ENCODE data around the gene CACNA1A. TPM values are rescaled to one million over a fixed set of nuclear protein-coding genes. Genes with fewer than 3 reads are reported as not detected.
A peak's percentile ranks its signal among the peaks of the same experiment; 100 is the strongest.

CACNA1A gene
- total RNA-seq, 1 donor from 2014 or later = 23.2 TPM

DNA sequence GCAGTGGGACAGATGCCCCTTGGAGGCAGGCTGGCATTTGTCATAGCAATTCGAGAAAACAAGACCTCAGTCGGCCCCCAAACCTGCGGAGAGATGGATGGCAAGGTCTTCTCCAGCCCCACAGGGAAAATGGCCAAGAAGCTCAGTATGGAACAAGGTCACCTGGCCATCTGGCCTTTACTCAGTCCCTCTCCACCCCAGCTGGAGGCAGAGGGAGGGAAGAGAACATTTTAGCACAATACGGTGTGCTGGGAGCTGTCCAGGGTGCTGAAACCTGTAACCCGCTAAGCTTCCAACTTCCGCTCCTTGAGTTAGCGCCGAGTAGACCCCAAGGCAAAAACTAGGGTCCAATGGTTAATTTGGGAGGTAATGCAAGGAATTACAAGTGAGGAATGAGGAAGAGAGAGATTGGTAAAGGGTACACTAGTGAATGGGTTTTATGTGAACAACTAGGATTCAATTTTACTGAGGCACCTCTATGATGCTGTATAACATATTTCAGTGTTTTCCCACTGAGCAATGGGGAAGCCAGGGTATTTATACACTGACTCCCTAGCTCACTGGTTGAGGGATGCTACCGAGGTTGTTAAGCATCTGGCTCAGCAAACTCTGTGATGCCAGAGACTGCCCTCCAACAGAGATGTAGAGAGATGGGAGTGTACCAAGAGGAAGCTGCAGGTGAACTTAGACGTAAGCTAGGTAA lies 64.3 kb downstream of the CACNA1A start:
- Mint-ChIP-seq H3K9me3 (peaks cover 6% of the 10 kb centered on the region), H3K27me3 (no peaks in the 10 kb centered on the region), H3K4me3 (no peak overlapping the region), H3K4me1 (ENCODE audit: unreplicated experiment) (no peaks in the 10 kb centered on the region), H3K36me3 (no peaks in the 10 kb centered on the region), H3K27ac (no peak overlapping the region)
- peak; percentile 72 for DNase-seq (ENCODE audit: extremely low spot score, unreplicated experiment)
- no peak for TF ChIP-seq CTCF (conservative IDR thresholded peaks at IDR 0.05)

DNA sequence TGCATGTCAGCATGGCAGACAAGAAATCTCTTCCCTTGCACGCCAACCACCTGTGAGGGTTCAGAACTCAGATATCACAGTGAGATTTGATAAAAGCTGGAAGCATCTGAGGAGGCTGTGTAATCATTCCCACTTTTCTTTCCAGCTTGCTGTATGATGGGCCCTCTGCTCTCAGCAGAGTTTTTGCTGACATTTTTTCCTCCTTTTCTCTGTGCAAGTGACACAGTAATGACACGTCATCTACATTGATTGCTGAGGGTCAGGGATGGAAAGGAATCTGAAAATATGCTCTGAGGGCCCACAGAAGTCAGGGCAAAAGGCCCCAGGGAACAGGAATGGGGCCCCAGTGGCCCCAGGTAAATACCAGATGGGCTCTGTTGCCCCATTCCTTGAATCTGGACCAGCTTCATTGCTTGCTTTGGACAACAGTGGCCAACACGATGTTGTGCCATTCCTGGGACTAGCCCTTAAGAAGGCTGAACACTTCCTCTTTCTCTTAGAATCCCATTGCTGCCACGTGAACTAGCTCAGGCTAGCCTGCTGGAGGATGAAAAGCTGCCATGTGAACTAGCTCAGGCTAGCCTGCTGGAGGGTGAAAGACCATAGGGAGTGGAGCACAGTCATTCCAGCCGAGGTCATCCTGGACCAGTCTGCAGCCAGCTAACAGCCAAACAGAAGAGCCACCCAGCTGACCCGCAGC lies 68.2 kb downstream of the CACNA1A start:
- TF ChIP-seq CTCF (conservative IDR thresholded peaks at IDR 0.05) = no peak
- no peaks in the 10 kb centered on the region for H3K27me3 Mint-ChIP-seq
- H3K4me3 Mint-ChIP-seq = no peak overlapping the region
- no peak overlapping the region for H3K27ac Mint-ChIP-seq
- peaks cover 6% of the 10 kb centered on the region for H3K9me3 Mint-ChIP-seq
- no peaks in the 10 kb centered on the region for H3K36me3 Mint-ChIP-seq
- DNase-seq (ENCODE audit: extremely low spot score, unreplicated experiment) = no peak
- no peaks in the 10 kb centered on the region for H3K4me1 Mint-ChIP-seq (ENCODE audit: unreplicated experiment)

DNA sequence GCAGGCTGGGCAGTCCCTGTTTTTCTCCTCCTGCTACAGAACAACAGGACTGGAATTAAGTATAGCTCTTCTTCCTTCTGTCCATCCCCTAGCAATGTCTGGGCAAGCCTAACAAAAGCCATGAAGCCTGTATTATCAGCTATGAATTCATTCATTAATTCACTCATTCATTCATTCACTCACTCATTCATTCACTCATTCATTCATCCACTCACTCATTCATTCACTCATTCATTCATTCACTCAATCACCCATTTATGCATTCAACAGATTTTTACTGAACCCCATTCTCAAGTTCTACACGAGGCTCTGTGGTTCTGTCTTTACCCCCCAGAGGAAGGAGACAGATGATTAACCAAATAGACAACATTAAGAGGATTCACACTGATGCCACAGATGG lies 69.9 kb downstream of the CACNA1A start:
- Mint-ChIP-seq H3K27ac (no peak overlapping the region), H3K27me3 (no peaks in the 10 kb centered on the region), H3K4me1 (ENCODE audit: unreplicated experiment) (no peaks in the 10 kb centered on the region), H3K4me3 (no peak overlapping the region), H3K36me3 (no peaks in the 10 kb centered on the region), H3K9me3 (no peaks in the 10 kb centered on the region)
- no peak for TF ChIP-seq CTCF (conservative IDR thresholded peaks at IDR 0.05)
- no peak for DNase-seq (ENCODE audit: extremely low spot score, unreplicated experiment)

DNA sequence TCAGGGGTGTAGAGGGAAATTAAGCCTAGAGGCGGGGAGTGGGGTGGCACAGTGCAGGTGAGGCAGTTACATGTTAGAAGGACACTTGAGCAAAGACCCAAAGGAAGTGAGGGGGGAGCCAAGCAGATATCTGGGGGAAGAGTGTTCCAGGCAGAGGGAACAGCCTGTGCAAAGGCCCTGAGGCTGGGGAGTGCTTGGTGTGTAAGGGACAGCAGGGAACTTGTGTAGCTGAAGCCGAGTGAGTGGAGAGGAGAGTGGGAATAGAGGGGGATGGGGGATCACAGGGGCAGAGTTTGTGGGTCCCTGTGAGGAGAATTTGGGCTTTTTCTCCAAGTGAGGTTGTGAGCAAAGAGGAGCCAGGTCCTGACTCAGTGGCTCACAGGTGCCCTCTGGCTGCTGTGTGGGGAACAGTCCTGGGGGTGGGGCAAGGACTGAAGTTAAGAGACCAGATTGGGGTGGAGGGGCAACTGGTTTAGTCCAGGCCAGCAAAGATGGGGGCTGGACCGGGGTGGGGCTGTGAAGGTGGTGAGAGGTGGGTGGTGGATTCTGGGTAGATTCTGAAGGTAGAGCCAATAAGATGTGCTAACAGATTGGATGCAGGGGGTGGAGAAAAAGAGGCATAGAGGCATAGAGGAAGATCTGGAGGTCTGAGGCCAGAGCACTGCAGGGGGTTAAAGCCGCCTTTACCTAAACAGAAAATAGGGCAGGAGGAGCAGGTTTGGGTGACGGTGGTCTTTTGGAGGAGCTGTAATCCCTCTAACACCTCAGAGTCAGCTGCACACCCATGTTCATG lies 75.3 kb downstream of the CACNA1A start:
- Mint-ChIP-seq H3K4me3 (no peak overlapping the region), H3K9me3 (no peaks in the 10 kb centered on the region), H3K27ac (no peak overlapping the region), H3K27me3 (no peaks in the 10 kb centered on the region), H3K36me3 (no peaks in the 10 kb centered on the region), H3K4me1 (ENCODE audit: unreplicated experiment) (no peaks in the 10 kb centered on the region)
- DNase-seq (ENCODE audit: extremely low spot score, unreplicated experiment) = no peak
- peak; percentile 76 for TF ChIP-seq CTCF (conservative IDR thresholded peaks at IDR 0.05)

- DNase-seq (ENCODE audit: extremely low spot score, unreplicated experiment) = no peak
- Mint-ChIP-seq H3K27me3 (no peaks in the 10 kb centered on the region), H3K36me3 (no peaks in the 10 kb centered on the region), H3K27ac (no peak overlapping the region), H3K4me1 (ENCODE audit: unreplicated experiment) (no peaks in the 10 kb centered on the region), H3K9me3 (no peaks in the 10 kb centered on the region), H3K4me3 (no peak overlapping the region)
- no peak for TF ChIP-seq CTCF (conservative IDR thresholded peaks at IDR 0.05)
Measured at GRCh38 chr19:13429563-13429962, 76.7 kb downstream of the CACNA1A start.

Data from type B pancreatic cell (in vitro differentiated cells).